GM19324 (cell line): Measurements from ENCODE around the gene SRP9.
"Not testable (repeated sequence)": the region's sequence is repeated elsewhere in the genome, so short reads cannot be mapped to it uniquely, and the experiment has no call there.

Experiments
- ATAC-seq: cut with Tn5 transposase; IDR thresholded peaks from one replicate; pipeline ENCODE4 v1.9.1; 2021; ENCODE audit warnings: mild to moderate bottlenecking, moderate library complexity; ENCODE audit not compliant: unreplicated experiment, low FRiP score

Gene SRP9

DNA sequence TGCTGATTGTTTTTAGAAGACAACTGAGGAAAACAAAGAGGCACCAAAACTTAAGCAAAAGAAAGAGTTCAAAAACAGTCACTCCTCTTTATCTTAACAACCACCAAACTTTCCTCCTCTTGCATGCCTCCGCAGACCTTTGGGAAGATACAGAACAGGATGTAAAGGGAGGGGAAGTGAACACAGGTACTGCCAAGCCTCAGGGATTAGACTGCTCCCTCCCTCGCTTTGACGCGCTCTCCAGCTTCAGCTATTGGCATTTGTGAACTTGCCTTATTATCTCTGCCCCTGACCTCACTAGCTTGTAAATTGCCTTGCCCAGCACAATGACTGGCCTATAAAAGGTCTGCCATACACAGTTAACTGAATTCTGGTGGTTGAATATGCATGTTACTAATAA, 4.8 kb upstream of the SRP9 start:
- ATAC-seq, result no peak

GRCh38 chr1:225774281-225775147, 3.1 kb upstream of the SRP9 start:
- no peak for ATAC-seq

GRCh38 chr1:225776294-225776693, 1.3 kb upstream of the SRP9 start:
- ATAC-seq, result no peak

- peak; percentile 6 for ATAC-seq
These were observed 506 bp upstream of the SRP9 start for GRCh38 chr1:225777058-225777582.

- no peak for ATAC-seq
These were observed 677 bp downstream of the SRP9 start for GRCh38 chr1:225778337-225778669.

DNA sequence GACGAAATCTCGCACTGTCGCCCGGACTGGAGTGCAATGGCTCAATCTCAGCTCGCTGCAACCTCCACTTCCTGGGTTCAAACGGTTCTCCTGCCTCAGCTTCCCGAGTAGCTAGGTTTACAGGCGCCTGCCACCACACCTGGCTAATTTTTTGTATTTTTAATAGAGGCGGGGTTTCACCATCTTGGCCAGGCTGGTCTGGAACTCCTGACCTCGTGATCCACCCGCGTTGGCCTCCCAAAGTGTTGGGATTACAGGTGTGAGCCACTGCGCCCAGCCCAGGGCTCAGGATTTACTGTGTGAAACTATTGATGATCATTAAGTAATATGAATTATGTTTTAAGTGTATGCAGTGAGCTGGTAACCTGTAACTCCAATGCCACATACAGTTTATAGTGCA, 1.5 kb downstream of the SRP9 start:
- ATAC-seq, result not testable (repeated sequence)

- ATAC-seq, result no peak
These were observed 2.5 kb downstream of the SRP9 start for GRCh38 chr1:225780134-225780533.

DNA sequence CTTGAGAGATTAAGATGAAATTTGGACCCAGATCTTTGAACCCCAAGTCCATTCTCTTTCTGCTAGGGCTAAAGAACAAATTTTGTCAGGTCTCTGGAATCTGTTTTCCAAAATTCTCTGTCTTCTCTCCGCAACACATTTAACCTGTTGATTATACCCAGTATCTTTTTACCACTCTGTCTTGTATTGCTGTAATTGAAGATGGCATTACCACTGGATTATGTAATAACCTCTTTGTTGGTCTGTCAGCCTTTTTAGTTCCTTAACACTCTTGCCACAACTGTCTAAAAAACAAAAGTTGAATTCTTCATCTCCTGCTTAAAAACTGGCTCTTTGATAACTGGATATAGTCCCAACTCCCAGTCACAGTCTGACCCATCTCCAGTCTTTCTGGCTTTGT, 3.0 kb downstream of the SRP9 start:
- no peak for ATAC-seq

DNA sequence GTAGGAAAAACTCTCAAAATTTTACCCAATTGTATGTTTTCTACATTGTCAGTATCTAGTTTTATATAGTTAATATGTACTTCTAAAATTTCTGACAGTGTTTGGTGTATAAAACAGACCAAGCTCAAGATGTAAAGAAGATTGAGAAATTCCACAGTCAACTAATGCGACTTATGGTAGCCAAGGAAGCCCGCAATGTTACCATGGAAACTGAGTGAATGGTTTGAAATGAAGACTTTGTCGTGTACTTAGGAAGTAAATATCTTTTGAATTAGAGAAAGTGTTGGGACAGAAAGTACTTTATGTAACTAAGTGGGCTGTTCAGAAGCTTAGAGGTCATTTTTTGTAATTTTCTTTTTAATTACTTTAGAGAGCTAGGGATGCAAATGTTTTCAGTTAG, 11.5 kb downstream of the SRP9 start:
- not testable (repeated sequence) for ATAC-seq

DNA sequence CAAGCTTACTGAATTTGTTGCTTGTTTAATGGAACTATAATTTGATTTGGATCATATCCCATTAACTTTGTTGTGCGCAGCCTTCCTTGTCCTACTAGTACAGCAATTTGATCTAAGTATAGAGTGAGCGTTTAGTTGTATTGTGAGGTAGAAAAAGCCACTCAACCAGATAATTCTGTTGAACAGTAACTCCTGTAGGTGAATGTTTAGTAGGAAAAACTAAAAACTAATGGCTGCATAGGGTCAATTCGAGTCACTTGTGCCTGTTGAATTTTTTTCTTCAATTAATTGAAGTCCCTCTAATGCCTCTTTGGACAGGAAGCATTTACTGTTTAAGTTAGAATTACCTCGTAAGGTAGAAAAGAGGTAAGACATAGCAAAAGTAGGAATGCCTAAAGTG, 17.3 kb downstream of the SRP9 start:
- no peak for ATAC-seq

DNA sequence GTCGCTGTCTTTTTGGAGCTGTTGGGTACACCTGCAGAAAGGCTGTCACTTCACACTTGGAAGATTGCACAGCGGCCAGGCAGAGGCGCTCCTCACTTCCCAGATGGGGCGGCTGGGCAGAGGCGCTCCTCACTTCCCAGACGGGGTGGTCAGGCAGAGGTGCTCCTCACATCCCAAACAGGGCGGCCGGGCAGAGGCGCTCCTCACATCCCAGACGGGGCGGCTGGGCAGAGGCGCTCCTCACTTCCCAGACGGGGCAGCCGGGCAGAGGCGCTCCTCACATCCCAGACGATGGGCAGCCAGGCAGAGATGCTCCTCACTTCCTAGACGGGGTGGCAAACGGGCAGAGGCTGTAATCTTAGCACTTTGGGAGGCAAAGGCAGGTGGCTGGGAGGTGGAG, 18.5 kb downstream of the SRP9 start:
- ATAC-seq, result not testable (repeated sequence)

DNA sequence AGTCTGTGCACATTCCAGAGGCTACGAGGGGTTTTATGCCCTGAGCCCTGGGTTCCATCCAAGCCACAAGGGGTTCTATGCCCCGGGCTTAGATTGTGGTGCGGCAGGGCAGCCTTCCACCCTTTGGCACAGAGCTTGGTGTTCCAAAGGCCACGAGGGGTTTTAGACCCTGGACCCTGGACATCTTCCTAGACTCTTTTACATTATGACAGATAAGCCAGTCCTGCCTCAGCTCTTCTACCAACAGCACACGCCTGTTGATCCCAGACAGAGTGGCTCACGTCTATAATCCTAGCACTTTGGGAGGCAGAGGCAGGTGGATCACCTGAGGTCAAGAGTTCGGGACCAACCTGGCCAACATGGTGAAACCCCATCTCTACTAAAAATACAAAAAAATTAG, 23.5 kb downstream of the SRP9 start:
- not testable (repeated sequence) for ATAC-seq

DNA sequence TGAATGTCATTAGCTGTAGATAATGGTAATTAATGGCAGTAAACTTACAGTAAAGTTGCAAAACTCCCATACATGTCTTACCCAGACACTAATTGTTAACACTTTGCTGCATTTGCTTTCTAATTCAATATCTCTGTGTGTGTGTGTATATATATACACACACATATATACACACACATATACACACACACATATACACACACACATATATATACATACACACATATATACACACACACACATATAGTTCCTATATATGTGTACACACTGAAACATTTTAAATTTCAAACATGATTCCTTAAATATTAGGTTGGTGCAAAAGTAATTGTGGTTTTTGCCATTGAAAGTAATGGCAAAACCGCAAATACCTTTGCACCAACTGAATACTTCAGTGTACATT, 28.6 kb downstream of the SRP9 start:
- ATAC-seq, result no peak

- not testable (repeated sequence) for ATAC-seq
These were observed 29.1 kb downstream of the SRP9 start for GRCh38 chr1:225806736-225807135.

- no peak for ATAC-seq
These were observed 30.5 kb downstream of the SRP9 start for GRCh38 chr1:225808136-225808535.

- ATAC-seq, result peak; percentile 97
These were observed 32.4 kb downstream of the SRP9 start, which contains the start of gene EPHX1 for GRCh38 chr1:225809842-225810578. EPHX1 (plus strand) TSS chr1:225810124; CDS start chr1:225828730, 18,606 bp downstream.

DNA sequence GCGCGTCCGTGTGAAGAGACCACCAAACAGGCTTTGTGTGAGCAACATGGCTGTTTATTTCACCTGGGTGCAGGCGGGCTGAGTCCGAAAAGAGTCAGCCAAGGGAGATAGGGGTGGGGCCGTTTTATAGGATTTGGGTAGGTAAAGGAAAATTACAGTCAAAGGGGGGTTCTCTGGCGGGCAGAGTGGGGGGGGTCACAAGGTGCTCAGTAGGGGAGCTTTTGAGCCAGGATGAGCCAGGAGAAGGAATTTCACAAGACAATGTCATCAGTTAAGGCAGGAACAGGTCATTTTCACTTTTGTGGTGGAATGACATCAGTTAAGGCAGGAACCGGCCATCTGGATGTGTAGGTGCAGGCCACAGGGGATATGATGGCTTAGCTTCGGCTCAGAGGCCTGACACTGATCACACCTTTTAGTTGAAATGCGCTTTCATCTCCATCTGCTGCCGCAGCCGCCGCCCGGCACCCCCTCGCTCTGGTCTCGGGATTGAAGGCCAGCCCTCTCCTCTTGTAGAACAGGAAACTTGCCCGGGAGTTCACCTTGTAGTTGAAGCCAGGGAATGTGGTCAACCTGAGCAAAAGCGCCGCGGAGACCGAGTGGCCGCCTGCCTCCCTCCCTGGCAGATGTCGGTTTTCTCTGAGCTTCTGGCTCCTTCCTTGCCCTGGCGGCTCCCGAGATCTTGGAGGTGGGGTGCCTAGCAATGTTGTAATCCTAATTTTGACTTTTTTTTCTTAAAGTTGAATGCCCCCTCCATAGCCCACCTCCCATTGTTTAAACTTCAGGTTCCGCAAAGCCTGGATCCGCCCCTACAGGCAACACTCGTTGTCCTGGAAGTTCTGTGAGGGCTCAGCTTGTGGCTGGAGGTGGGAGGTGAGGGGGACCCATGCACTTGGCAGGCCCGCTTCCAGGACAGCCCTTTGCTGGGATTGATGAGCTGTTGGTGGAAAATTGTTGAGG, 33.2 kb downstream of the SRP9 start:
- not testable (repeated sequence) for ATAC-seq

DNA sequence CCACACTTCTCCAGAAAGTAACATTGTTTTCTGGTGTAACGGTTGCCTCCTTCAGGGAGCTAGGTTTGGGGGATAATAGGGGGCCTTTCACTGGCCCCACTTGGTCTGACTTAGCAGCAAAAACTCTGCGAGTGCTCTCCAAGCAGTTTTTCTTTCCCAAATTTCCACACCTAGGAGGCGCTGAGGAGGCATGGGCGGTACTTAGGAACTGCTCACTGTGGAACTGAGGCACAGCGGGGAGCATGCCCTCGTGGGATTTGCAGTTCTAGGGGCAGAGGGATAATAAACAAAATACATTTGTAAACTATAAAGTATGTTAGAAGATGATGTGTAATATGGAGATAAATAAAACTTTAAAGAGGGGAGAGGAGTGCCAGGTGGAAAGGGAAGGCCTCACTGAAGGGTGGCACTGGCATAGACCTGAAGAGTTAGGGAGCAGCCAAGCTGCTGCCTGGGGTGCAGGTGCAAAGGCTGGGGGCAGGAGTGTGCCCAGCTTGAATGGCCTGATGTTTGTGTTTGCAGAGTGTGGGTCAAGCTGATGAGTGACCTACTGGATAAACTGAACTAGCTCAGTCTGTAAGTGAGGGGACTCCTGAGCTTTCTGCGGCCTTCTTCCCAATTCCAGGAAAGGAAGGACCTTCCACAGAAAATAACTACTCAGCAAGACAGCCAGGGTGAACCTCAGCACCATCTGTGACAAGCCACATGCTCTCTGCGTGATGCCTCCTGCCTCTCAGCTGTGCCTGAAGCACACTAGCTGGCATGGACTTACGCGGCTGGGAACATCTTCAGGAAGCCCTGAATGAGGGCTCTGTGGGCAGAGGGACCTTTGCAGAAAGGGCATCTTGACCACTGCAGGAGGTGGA, 34.2 kb downstream of the SRP9 start:
- no peak for ATAC-seq

DNA sequence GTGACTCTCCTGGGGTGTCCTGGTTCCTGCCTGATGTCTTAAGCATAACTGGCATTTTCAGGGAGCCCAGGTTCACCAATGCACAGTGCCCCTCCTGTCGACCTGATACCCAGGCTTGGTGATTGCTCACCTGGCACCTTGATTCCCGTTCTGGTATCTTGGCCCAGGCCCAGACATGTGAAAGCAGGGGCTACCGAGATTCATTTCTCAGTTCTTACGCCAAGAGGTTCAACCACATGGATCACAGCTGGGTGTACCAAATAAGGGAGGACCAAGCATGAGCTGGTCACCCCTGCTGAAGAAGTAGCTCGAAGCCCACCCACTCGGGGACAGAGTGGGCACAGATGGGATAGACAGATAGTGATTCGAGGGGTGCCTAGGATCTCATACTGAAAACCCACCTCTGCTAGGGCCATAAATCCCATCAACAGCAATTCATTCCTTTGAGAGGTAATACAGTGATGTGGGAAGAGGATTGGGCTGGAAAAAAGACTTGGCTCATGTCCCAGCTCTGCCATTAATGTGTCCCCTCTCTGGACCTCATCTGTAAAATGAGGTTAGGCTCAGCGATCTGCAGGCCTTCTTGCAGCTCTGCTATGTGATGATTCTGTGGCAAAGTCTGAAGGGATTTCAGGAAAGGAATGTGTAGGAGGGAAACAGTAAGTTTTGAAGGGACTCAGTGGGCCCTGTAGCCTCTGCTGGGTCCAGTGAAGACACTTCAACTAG, 35.0 kb downstream of the SRP9 start:
- ATAC-seq, result no peak
